ENCODE measurements around the gene PHLPP1.

- TF ChIP-seq CTCF (IDR thresholded peaks at IDR 0.05), result no peak
- TF ChIP-seq POLR2A (IDR thresholded peaks at IDR 0.05), result no peak
Observed at GRCh38 chr18:62672600-62672999, 42.7 kb upstream of the PHLPP1 start.
